ENCODE data around the gene LIMCH1.
"Not testable (repeated sequence)": the region's sequence is repeated elsewhere in the genome, so short reads cannot be mapped to it uniquely, and the experiment has no call there.

The LIMCH1 gene

DNA sequence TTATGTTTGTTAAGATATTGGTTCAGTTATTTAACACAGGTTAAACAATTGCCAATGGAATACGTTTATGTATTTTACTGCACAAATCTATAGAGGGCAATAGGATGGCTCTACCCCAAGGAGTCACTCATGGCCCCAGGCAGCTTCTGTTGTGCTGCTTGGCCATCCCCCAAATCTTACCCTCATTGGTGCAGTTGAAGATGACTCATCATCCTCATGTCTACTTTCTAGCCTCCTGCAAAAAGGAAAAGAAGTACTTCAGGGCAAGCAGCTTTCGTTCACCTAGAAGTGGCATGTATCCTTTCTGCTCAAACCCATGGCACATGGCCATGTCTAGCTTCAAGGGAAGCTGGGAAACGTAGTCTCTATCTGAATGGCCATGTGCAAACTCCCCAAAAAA is 196.4 kb downstream of the LIMCH1 start:
- no peak for DNase-seq

DNA sequence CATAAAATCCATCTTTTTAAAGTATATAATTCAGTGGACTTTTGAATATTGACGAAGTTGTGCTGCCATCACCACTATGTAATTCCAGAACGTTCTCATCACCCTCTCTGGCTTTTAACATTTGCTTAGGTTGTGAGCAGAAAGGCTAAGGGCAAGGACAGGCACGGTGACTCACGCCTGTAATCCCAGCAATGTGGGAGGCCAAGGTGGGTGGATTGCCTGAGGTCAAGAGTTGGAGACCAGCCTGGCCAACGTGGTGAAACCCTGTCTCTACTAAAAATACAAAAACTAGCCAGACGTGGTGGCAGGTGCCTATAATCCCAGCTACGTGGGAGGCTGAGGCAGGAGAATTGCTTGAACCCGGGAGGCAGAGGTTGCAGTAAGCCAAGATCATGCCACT is 199.5 kb downstream of the LIMCH1 start:
- not testable (repeated sequence) for DNase-seq

DNA sequence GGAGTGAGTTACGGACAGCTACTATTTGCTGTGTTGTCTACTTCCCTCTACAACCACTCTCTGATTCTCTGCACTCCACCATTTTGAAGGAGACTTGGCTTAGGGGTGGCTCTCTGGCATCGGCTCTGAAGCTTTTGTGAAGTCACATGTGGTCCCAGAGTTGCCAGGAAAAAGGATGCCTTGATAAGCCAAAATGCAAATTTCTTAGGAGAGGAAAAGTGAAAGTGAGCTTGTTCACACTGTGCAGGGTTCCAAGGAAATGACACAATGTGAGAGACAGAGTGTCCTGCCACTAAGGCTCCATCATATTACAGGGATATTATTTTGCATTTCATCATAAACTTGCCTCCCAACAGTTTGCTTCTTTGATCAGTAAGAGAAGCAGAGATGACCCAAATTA is 203.4 kb downstream of the LIMCH1 start:
- DNase-seq: no peak

DNA sequence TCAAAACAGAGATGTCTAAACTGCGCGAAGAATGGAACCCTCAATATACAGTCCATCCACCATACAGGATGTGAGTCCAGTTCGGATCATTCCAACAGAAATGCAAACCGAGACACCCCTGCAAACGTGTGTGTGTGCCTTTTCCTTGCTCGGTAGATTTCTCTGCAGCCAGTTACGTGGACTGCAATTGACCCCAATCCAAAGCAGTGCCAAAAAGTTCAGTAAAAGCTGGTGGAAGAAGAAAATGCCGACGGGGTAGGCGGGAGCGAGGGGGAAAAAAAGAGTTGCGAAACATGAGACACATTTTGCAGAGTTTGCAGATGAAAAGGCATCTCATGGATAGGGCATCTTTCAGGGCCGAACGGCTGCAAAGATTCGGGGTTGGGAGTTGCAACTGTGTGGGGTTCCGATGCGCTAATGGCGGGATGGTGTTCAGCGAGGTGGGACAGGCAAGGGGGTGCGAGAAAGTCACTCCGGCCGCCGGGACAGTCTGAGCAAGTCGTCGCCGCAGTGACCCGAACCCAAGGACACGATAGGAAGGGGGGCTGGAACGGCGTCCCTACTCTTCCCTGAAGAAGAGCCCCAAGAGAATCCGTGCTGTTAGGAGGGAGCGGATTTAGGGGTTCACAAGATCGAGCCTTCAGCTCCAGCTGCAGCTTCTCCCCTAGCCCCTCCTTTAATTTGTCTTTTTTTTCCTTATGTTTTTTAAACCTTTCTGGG is 206.8 kb downstream of the LIMCH1 start:
- DNase-seq: no peak

DNA sequence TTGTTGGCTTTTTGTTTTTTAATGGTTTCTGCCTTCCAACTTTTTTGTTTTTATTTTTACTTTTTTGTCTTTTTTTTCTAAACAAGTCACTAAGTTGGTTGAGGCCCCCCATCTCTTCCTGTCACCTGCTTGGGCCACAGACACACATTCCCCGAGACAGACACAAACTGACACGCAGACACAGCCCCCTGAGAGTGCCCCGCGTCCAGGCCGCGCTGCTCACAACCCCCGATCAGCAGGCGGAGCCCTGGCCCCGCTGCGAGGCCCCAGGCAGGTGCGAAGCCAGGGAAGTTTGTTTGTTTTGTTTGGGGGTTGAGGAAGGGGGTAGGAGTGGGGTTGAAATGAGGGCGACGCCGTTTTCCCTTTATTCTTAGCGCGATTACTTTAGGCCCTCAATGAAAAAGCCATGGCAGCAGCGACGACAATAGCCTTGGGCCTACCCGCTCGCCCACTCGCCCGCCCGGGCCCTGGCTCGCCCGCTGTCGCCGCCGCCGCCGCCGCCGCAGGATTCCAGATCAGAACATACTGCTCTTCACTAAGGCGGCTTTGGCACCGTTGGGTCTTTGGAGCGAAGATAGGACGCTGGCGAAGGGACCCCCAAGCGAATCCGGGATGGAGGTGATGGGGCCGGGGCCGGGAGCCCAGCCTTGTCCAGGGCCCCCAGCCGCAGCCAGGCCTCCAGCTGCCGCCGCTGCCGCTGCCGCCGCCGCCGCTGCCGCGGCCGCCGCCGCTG is 207.5 kb downstream of the LIMCH1 start:
- DNase-seq: no peak

DNA sequence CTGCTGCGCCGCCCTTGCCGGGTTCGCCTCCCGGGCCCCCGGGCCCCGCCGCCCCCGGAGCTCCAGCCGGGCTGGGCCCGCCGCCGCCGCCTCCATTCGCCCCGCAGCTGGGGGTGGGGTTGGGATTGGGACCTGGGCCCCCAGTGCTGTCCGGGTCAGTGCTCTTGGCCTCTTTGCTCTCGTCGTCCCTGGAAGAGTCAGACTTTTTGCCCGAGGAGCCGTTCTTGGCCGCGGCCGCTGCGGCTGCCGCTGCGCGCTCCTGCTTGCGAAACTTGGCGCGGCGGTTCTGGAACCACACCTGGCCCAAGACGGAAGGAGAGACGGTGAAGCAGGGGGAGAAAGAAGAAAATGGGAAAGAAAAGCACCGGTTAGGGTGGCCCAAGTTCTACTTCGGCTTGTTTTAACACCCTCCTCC is 208.1 kb downstream of the LIMCH1 start:
- no peak for DNase-seq

DNA sequence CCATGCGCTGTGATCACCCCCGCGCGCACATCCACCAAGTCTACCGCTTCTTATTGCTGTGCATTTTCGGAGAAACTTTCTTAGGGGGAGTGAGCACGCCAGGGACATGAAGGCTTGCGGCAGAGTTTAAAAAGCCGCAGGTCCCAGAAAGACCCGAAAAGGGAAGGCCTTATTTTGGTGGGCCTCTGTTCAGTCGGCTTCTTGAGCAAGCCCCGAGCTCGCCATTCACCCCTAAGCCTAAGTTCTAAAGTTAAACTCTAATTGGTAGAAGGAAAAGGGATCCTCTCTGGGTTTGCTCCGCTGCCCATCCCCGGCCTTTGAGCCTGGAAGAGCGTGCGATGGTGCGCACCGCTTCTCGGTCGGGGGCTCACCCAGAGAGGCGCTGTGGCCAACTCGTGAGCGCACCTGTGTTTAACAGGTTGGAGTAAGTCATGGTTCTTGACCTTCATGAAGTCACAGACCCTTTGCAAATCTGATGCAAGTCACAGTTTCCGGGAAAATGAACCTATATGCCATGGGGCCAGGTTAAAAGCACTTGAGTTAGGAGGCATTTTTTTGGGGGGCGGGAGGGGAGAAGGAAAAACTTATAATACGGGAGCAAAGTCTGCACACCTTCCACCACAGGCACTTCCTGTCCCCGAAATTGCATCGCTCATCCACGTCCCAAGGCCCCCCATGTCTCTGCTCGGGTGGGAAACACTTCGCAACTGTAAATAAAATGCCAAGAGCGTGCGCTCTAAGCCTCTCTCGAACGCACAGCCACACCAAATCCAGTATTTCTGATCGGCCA is 208.7 kb downstream of the LIMCH1 start:
- no peak for DNase-seq

DNA sequence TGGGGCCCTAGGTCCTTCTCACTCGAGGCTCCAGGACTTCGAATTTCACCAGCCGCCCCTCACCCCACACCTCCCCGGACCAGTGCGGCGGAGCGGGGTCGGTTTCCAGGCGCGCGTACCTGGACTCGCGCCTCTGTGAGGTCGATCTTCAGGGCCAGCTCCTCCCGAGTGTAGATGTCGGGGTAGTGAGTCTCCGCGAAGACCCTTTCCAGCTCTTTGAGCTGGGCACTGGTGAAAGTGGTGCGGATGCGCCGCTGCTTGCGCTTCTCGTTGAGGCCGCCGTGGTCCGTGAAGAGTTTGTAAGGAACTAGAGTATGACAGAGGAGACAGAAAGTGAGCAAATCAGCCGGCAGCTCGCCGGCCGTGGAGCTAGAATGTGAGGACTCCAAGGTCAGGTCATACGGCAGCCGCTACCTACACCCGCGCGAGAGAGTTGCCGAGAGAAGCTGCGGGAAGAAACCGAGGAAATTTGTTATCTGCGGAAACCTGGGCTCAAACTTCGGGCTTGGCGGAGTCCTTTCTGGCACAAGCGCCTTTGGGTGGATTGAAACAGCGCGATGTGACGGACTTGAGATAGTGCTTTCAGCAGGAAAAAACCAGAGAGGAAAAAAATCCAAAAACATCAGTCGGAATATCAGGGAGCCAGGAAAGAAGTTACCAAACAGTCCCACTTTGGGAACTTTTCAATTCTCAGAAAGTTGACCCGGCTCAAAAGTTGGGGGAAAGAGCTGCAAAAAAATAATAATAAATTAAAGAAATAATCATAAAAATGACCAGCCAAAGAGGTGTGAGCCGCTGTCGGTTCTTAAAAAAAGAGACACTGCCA is 209.5 kb downstream of the LIMCH1 start:
- DNase-seq: no peak

DNA sequence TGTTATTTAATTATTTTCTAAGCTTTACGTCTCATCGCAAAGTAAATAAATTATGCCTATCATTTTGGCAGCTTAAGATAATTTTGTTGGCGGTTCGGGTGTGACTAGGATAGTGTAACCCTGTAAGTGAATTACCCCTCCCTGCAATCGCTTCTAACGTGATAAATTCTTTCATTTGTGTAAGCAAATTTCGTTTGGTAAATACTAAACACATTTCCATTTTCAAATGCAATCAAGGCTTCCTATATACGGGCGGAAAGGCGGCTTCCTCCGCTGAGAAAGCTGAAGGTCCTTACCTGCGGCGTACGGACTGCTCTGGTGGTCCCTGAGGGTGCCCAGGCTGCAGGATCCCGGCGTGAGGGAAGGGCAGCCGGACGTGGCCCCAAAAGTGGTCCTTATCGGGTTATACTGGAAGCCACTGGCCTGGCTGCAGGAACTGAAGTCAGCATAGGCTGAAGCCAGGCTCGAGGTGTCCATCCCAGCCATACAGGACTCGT is 210.2 kb downstream of the LIMCH1 start:
- no peak for DNase-seq

DNA sequence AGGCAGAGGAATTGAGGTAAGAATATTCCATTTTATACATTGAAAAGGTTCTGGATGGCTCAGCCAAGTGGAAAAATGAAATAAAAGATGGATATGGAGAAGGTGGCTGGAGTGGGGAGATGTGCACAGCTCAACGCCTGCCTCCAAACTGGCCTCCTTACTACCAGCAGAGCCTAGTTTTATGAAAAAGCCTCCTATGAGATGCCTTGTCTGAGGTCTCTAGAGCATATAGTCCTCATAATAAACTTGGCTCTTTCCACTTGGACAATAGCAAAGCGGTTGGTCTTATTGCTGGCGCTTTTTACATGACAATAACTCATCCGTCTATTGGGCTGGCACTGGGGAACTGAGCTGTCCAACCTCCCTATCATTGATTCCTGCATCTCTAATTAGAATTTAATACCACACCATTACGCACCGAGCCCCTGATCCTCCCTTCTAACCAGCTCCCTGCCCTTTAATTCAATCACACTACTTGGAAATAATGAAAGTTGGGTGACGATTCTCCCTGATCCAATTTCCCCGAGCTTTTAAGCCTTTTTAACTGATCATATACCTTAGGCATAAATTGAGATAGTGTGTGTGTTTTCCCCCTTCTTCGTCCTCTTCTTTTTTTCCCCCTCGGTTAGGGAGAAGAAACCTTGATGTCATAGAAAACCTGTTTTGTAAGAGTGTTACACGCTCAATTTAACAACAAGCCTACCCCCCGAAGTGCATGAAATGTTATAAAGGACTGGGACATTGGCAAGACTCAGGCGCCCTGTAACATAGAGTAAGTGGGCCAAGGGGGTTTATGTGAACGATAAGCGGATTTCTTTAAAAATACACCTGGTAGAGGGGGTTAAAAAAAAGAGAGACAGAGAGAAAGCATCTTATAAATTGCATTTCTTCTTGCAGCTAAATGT is 210.9 kb downstream of the LIMCH1 start, which contains the start of gene PHOX2B:
TSS of gene PHOX2B (minus strand) at position 155 of the 905 bp plus-strand sequence. CDS start at position 40, 115 bp downstream.
- no peak for DNase-seq

DNA sequence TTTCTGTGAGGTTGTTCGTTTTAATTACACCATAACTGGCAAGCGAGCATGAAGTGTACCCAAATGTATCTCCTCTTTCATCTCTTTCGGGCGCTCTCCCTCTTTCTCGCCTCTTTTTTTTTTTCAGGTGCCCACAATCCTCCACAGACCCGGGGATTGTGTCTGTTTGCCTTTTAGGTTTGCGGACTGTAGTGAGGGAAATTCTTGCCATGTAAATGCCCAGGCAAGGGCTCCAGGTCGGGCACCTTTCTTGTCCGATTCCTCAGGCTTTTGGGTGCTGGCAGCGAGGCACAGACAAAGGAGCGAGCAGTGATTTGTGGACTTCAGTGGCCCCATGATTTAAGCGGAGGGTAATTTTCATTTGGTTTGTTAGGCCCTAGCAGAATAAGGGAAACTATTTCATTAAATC is 211.7 kb downstream of the LIMCH1 start:
- DNase-seq: no peak

All from fibroblast of skin of back (primary cell).